K562 (cell line): ENCODE measurements around the gene SH2D3A. TPM values are rescaled to one million over a fixed set of nuclear protein-coding genes. Genes with fewer than 3 reads are reported as not detected.

Experiments
- CXXC5 ChIP-seq: fragments of 250-450 bp; sonication (Bioruptor Pico); IDR thresholded peaks from 2 replicates; pipeline ENCODE4 v1.8.0; 2022; ENCODE audit warnings: inconsistent platforms, mild to moderate bottlenecking, moderate library complexity
- ELF4 ChIP-seq: fragments of 450-650 bp; formaldehyde crosslinking; IDR thresholded peaks from 2 replicates; pipeline ENCODE4 v1.4.0; 2022; ENCODE audit warnings: missing genetic modification characterization
- HDGF ChIP-seq: fragments of 450-650 bp; IDR thresholded peaks from 2 replicates; pipeline ENCODE4 v1.6.1; 2016
- NFRKB ChIP-seq: fragments of 450-650 bp; IDR thresholded peaks from 2 replicates; pipeline ENCODE4 v1.6.1; 2016; ENCODE audit warnings: low read depth
- PHF8 ChIP-seq: fragments of 200-600 bp; sonication (generic); IDR thresholded peaks from 2 replicates; pipeline ENCODE4 v1.6.1; 2012; ENCODE audit warnings: mixed run types, mild to moderate bottlenecking, inconsistent platforms, low read length, moderate library complexity, borderline replicate concordance
- RBFOX2 ChIP-seq: fragments of 200-400 bp; formaldehyde crosslinking; IDR thresholded peaks from 2 replicates; pipeline ENCODE4 v1.6.1; 2017; ENCODE audit warnings: low read depth, mild to moderate bottlenecking, low read length, moderate library complexity
- SAFB ChIP-seq: fragments of 200-400 bp; formaldehyde crosslinking; IDR thresholded peaks from 2 replicates; pipeline ENCODE4 v1.6.1; 2017; ENCODE audit warnings: low read depth, low read length, borderline replicate concordance
- TCFL5 ChIP-seq: fragments of 250-450 bp; sonication (Bioruptor Pico); conservative IDR thresholded peaks from 2 replicates; pipeline ENCODE4 v1.6.1; 2021; ENCODE audit warnings: mild to moderate bottlenecking, moderate library complexity, matching md5 sums
- ZBTB33 ChIP-seq: sonication (generic); formaldehyde crosslinking; IDR thresholded peaks from 2 replicates; pipeline ENCODE4 v1.8.1; 2023; ENCODE audit warnings: mild to moderate bottlenecking, missing genetic modification reagents
- ZBTB40 ChIP-seq, 2 experiments: fragments of 450-650 bp in 1 of 2; sonication (generic) in 1 of 2; formaldehyde crosslinking in 1 of 2; IDR thresholded peaks; 2 replicates each; pipeline versions ENCODE4 v1.7.1 to v1.9.0; 2016 to 2022; ENCODE audit warnings: inconsistent platforms in 1 of 2, mild to moderate bottlenecking in 1 of 2, missing genetic modification reagents in 1 of 2
- ZC3H4 ChIP-seq: sonication (generic); formaldehyde crosslinking; IDR thresholded peaks from 2 replicates; pipeline ENCODE4 v1.9.0; 2021; ENCODE audit warnings: missing genetic modification reagents, borderline replicate concordance
- ZFP36 ChIP-seq: fragments of 150-350 bp; IDR thresholded peaks from 2 replicates; pipeline ENCODE4 v1.6.1; 2018; ENCODE audit warnings: low read length, low read depth; ENCODE audit not compliant: partially characterized antibody
- ZFX ChIP-seq: sonication (generic); formaldehyde crosslinking; IDR thresholded peaks from 2 replicates; pipeline ENCODE4 v1.8.0; 2022; ENCODE audit warnings: mild to moderate bottlenecking, missing genetic modification reagents, moderate library complexity
- ZNF79 ChIP-seq: fragments of 250-450 bp; sonication (Bioruptor Pico); IDR thresholded peaks from 2 replicates; pipeline ENCODE4 v1.4.0; 2020; ENCODE audit warnings: low read depth, mild to moderate bottlenecking, moderate library complexity
- polyA plus RNA-seq, 8 experiments: library from polyadenylated mRNA; depleted of rRNA in 4 of 8; stranded (reverse) in 5 of 8; unstranded in 3 of 8; fragments of >200 nt; fragmentation: Nextera tagmentation in 2 of 8; fragmentation: Illumina TruSeq in 1 of 8; extraction: Ambion mirVana in 2 of 8; extraction: Trizol in 1 of 8; gene quantifications; 2 replicates each; pipeline versions ENCODE4 v1.2.1 to v1.2.3, GENCODE V29; 2011 to 2014; ENCODE audit warnings: inconsistent platforms in 1 of 8, missing spikeins in 1 of 8
- total RNA-seq, 7 experiments: library from RNA; depleted of rRNA in 6 of 7; stranded (reverse); fragments of >200 nt in 6 of 7; fragmentation: Illumina TruSeq in 2 of 7; extraction: Trizol in 2 of 7; gene quantifications; 2 replicates each; pipeline versions ENCODE4 v1.2.1 to v1.2.3, GENCODE V29; 2011 to 2021; ENCODE audit warnings: low replicate concordance in 1 of 7

The SH2D3A gene
- total and polyA plus RNA-seq, 9 of the 15 experiments (the other 6 are each of a cell fraction or from before 2014, with no cell fraction given) = 0.75 to 26.3 (median 8.9) TPM

- TF ChIP-seq ZBTB40 (IDR thresholded peaks at IDR 0.05) (peak; percentile 74), ZBTB40 (CRISPR knock-in tag; IDR thresholded peaks at IDR 0.05) (no peak), ZC3H4 (CRISPR knock-in tag) (no peak), ZFP36 (peak; percentile 52), NFRKB (peak; percentile 71; the same call in 1 of the 2 replicates), CXXC5 (peak; percentile 45; the same call in 1 of the 2 replicates), HDGF (no peak), ZNF79 (no peak), ELF4 (CRISPR knock-in tag) (peak; percentile 76), PHF8 (peak; percentile 14; the same call in 1 of the 2 replicates), RBFOX2 (0 out of 2 replicates have a peak, but pooled peaks have one; percentile 39), SAFB (no peak), ZBTB33 (no peak), ZFX (peak; percentile 47), TCFL5 (CRISPR knock-in tag) (0 out of 2 replicates have a peak, but pooled peaks have one; percentile 14)
- TF ChIP-seq, all 486 proteins: peak for 31
Observed at GRCh38 chr19:6801485-6802086, 34.4 kb upstream of the SH2D3A start (continued).
